Panc1 (cell line): ENCODE data around the gene IVNS1ABP. TPM values are rescaled to one million over a fixed set of nuclear protein-coding genes. Genes with fewer than 3 reads are reported as not detected.

Source experiments
- ATAC-seq: fragments of 200-7000 bp; cut with Tn5 transposase; 2 replicates; pipeline ENCODE4 v1.9.1; 2020; ENCODE audit warnings: mild to moderate bottlenecking, moderate library complexity
- BruUV-seq: library from RNA; stranded (reverse); fragments of 400-500 nt; replicated peaks from 2 replicates; lab custom pipeline; 2021; lab: Mats Ljungman, UMichigan
- CTCF ChIA-PET: fragments of 300-600 bp; sonication (Branson Sonifier 250); formaldehyde crosslinking; loops from one replicate; lab custom pipeline; 2022; ENCODE audit warnings: antibody characterized with exemption; lab: Charles Lee
- POLR2A ChIA-PET: fragments of 300-600 bp; sonication (Branson Sonifier 250); formaldehyde crosslinking; loops from one replicate; lab custom pipeline; 2022; ENCODE audit warnings: antibody characterized with exemption; lab: Charles Lee
- DNase-seq: peaks from one replicate; pipeline ENCODE4 v3.0.0-alpha.2; 2010; ENCODE audit warnings: low read depth, low spot score
- H3K27ac ChIP-seq: 2 replicates; pipeline ENCODE4 v1.5.1; 2011; ENCODE audit warnings: mild to moderate bottlenecking, low read length, inconsistent platforms
- H3K27me3 ChIP-seq: fragments of 200-500 bp; sonication (Bioruptor generic); 2 replicates; pipeline ENCODE4 v1.6.0; 2014; ENCODE audit warnings: low read length, inconsistent platforms; ENCODE audit not compliant: control insufficient read depth, insufficient read depth
- H3K36me3 ChIP-seq: fragments of 200-500 bp; sonication (Bioruptor generic); 2 replicates; pipeline ENCODE4 v1.5.1; 2014; ENCODE audit warnings: inconsistent platforms, mild to moderate bottlenecking, low read length, moderate library complexity; ENCODE audit not compliant: control insufficient read depth, insufficient read depth
- H3K4me1 ChIP-seq: 2 replicates; pipeline ENCODE4 v1.5.1; 2011; ENCODE audit warnings: inconsistent platforms, mild to moderate bottlenecking, low read length, moderate library complexity; ENCODE audit not compliant: control insufficient read depth, insufficient read depth
- H3K4me3 ChIP-seq, 2 experiments: 2 replicates each; pipeline ENCODE4 v1.5.1; 2011 to 2012; ENCODE audit warnings: low read depth in 2 of 2, low read length in 2 of 2, mild to moderate bottlenecking in 2 of 2, inconsistent platforms in 1 of 2, moderate library complexity in 1 of 2
- H3K9me3 ChIP-seq: fragments of 200-500 bp; sonication (Bioruptor generic); 2 replicates; pipeline ENCODE4 v1.5.1; 2014; ENCODE audit warnings: low read depth, mild to moderate bottlenecking, inconsistent platforms, low read length, moderate library complexity; ENCODE audit not compliant: control insufficient read depth, insufficient read depth
- CTCF ChIP-seq: fragments of 450-650 bp; IDR thresholded peaks from 2 replicates; pipeline ENCODE4 v1.5.1; 2017; ENCODE audit warnings: mild to moderate bottlenecking
- POLR2AphosphoS5 ChIP-seq: IDR thresholded peaks from 2 replicates; pipeline ENCODE4 v1.6.1; 2012; ENCODE audit warnings: mild to moderate bottlenecking, low read depth, low read length, moderate library complexity
- REST ChIP-seq, 2 experiments: IDR thresholded peaks; 2 replicates each; pipeline ENCODE4 v1.6.1; 2011 to 2012; ENCODE audit warnings: low read depth in 2 of 2, control low read depth in 1 of 2, low read length in 1 of 2, mild to moderate bottlenecking in 1 of 2, moderate library complexity in 1 of 2; ENCODE audit not compliant: insufficient read depth in 1 of 2
- SIN3A ChIP-seq: IDR thresholded peaks from 2 replicates; pipeline ENCODE4 v1.6.1; 2012; ENCODE audit warnings: low read depth, mild to moderate bottlenecking, low read length, moderate library complexity, borderline replicate concordance; ENCODE audit not compliant: insufficient read depth
- TCF7L2 ChIP-seq: IDR thresholded peaks from 2 replicates; pipeline ENCODE4 v1.6.1; 2011; ENCODE audit warnings: mild to moderate bottlenecking, low read depth, low read length, inconsistent platforms
- in situ Hi-C: cut with HindIII; loops from 2 replicates; pipeline ENCODE4 v1.10.0; 2016; ENCODE audit warnings: low sequenced_read_pairs, low pct_unique_long_range_greater_than_20kb
- intact Hi-C: fragments of 100-400 bp; cut with micrococcal nuclease; formaldehyde crosslinking; loops from one replicate; pipeline ENCODE4 v1.10.0; 2022; ENCODE audit not compliant: unreplicated experiment
- total RNA-seq: library from RNA; stranded (reverse); gene quantifications from one replicate; pipeline ENCODE4 v1.2.1, GENCODE V29; 2021; ENCODE audit not compliant: unreplicated experiment

IVNS1ABP gene
- total RNA-seq, 1 experiment from 2014 or later, result 70.2 TPM

GRCh38 chr1:185284116-185284515 lies 32.9 kb downstream of the IVNS1ABP start:
- ATAC-seq, result no peak
- no peaks in the 10 kb centered on the region for H3K36me3 ChIP-seq
- no peak for TF ChIP-seq TCF7L2
- no peak for TF ChIP-seq REST (IDR thresholded peaks at IDR 0.05; ENCODE audit: insufficient read depth in 1 of 2, low read depth in 2 of 2, low read length in 1 of 2)
- no peak for TF ChIP-seq CTCF
- TF ChIP-seq SIN3A, result no peak
- intact Hi-C loops (no loop called here), in situ Hi-C loops (no loop called here)
- DNase-seq, result no peak
- no peaks in the 10 kb centered on the region for H3K4me1 ChIP-seq
- ChIA-PET CTCF (no interaction called here), POLR2A (no interaction called here)
- BruUV-seq, result no TSS peak
- H3K27ac ChIP-seq, result no peak overlapping the region
- H3K4me3 ChIP-seq, result no peak overlapping the region
- H3K9me3 ChIP-seq, result no peaks in the 10 kb centered on the region
- H3K27me3 ChIP-seq, result no peaks in the 10 kb centered on the region

GRCh38 chr1:185281245-185281644 lies 35.8 kb downstream of the IVNS1ABP start:
- no peaks in the 10 kb centered on the region for H3K27me3 ChIP-seq
- BruUV-seq, result no TSS peak
- no peak overlapping the region for H3K4me3 ChIP-seq
- DNase-seq (no peak), ATAC-seq (no peak)
- no peaks in the 10 kb centered on the region for H3K9me3 ChIP-seq
- TF ChIP-seq TCF7L2, result no peak
- no peak for TF ChIP-seq POLR2AphosphoS5
- TF ChIP-seq CTCF, result no peak
- TF ChIP-seq REST (IDR thresholded peaks at IDR 0.05; ENCODE audit: insufficient read depth in 1 of 2, low read depth in 2 of 2, low read length in 1 of 2), result no peak
- TF ChIP-seq SIN3A, result no peak
- intact Hi-C loops, result no loop called here
- CTCF ChIA-PET, result no interaction called here
- no peaks in the 10 kb centered on the region for H3K4me1 ChIP-seq
- in situ Hi-C loops, result no loop called here
- no peak overlapping the region for H3K27ac ChIP-seq
- no peaks in the 10 kb centered on the region for H3K36me3 ChIP-seq
- POLR2A ChIA-PET, result no interaction called here
